Measurements from ENCODE around the gene TRPC1.

Gene TRPC1

DNA sequence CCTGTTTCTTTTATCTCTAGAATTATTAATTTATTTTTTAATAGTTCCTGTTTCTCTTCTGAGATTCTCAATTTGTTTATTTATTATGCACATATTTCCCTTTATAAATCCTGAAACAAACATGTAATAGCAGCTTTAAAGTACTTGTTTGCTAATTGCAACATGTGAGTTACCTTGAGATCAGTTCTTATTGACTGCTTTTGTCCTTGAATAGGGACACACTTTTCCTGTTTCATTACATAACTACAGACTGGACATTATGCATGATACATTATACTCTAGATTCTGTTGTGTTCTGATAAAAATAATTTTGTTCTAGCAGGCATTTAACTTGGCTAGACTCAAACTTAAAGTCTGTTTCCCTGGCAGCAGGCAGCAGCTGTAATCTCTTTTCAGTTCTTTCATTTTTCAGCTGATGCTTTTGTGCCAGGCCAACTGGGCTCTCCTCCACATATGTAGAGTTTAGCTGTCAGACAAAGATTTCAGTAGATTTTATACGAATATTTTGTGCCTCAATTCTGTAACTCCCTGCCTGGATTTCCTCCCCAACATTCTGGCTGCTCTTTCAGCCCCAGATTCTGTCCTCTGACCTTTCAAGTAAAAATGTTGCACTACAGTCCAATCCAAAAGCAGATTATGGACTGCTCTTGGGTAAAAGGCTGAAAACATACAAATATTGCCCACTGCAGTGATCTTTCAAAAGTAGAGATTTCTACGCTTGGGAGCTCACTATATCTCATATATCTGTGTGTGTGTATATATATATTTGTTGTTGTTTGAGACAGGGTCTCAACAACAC, 123.1 kb downstream of the TRPC1 start:
- Histone ChIP-seq H3K36me3 (ENCODE audit: control insufficient read depth in 1 of 2, insufficient read depth in 2 of 2, low read depth in 1 of 2, low read length in 2 of 2) (peaks cover 3 to 23% of the 10 kb centered on the region in 2 experiments), H2BK120ac (ENCODE audit: low read depth, low read length) (no peak overlapping the region), H3K4ac (ENCODE audit: low read depth in 1 of 2, low read length in 2 of 2) (no peak overlapping the region), H4K8ac (ENCODE audit: low read length) (no peak overlapping the region), H4K91ac (ENCODE audit: low read length) (no peak overlapping the region), H3K4me1 (ENCODE audit: control insufficient read depth, insufficient read depth, low read depth, low read length) (peaks cover 2% of the 10 kb centered on the region), H3K27me3 (ENCODE audit: control insufficient read depth in 1 of 2, insufficient read depth in 1 of 2, low read length in 2 of 2) (no peaks in the 10 kb centered on the region), H2BK12ac (ENCODE audit: low read length in 2 of 2) (no peak overlapping the region), H3K9ac (ENCODE audit: low read length) (no peak overlapping the region), H3K27ac (ENCODE audit: low read length, poor library complexity, severe bottlenecking) (no peak overlapping the region), H3K14ac (ENCODE audit: low read length in 2 of 2) (no peak overlapping the region), H3K4me3 (ENCODE audit: insufficient read depth in 1 of 2, low read depth in 1 of 2, low read length in 2 of 2) (no peak overlapping the region), H3K18ac (ENCODE audit: low read depth in 1 of 2, low read length in 2 of 2) (no peak overlapping the region), H2BK15ac (ENCODE audit: low read depth, poor library complexity, severe bottlenecking) (no peak overlapping the region), H2BK5ac (ENCODE audit: low read depth, low read length, poor library complexity, severe bottlenecking) (no peak overlapping the region), H2AK5ac (ENCODE audit: low read length, severe bottlenecking) (no peak overlapping the region), H3K4me2 (ENCODE audit: low read length, poor library complexity, severe bottlenecking) (no peak overlapping the region), H3K79me1 (replicated peaks; ENCODE audit: low read length, poor library complexity, severe bottlenecking) (no peaks in the 10 kb centered on the region), H2AFZ (ENCODE audit: low read depth, low read length) (no peak overlapping the region), H3K23ac (ENCODE audit: low read length in 2 of 2) (no peak overlapping the region), H3K9me3 (ENCODE audit: control insufficient read depth, low read length) (no peaks in the 10 kb centered on the region)
- WGBS = 83% methylated on average over 1 of the region's 2 CpGs
- DNase-seq = no peak

DNA sequence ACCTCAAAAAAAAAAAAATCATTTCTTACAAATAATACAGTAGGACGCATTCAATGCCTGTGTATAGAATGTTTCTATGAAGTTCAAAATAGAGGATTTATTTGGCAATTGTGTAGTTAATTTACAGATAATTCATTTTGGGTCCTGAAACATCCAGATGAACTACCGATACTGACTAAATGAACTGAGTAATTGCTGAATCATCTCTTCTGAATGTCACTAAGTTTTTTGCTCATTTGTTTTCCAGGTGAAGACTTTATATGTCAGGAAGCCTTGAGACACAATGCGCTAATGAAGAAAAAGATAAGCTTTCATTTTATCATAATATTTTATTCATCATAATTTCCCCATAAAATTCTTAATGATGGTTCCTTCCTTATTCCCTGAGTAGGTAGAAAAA, 125.3 kb downstream of the TRPC1 start:
- H2AFZ ChIP-seq (ENCODE audit: low read depth, low read length) = no peak overlapping the region
- H2AK5ac ChIP-seq (ENCODE audit: low read length, severe bottlenecking) = no peak overlapping the region
- H3K14ac ChIP-seq (ENCODE audit: low read length in 2 of 2) = no peak overlapping the region
- H3K4ac ChIP-seq (ENCODE audit: low read depth in 1 of 2, low read length in 2 of 2) = no peak overlapping the region
- H3K9me3 ChIP-seq (ENCODE audit: control insufficient read depth, low read length) = no peaks in the 10 kb centered on the region
- no peak overlapping the region for H3K23ac ChIP-seq (ENCODE audit: low read length in 2 of 2)
- no peak overlapping the region for H4K91ac ChIP-seq (ENCODE audit: low read length)
- H3K18ac ChIP-seq (ENCODE audit: low read depth in 1 of 2, low read length in 2 of 2) = no peak overlapping the region
- no peak overlapping the region for H2BK120ac ChIP-seq (ENCODE audit: low read depth, low read length)
- H4K8ac ChIP-seq (ENCODE audit: low read length) = no peak overlapping the region
- 78% methylated on average over 2 of the region's 3 CpGs for WGBS
- H3K79me1 ChIP-seq (replicated peaks; ENCODE audit: low read length, poor library complexity, severe bottlenecking) = no peaks in the 10 kb centered on the region
- no peak overlapping the region for H2BK5ac ChIP-seq (ENCODE audit: low read depth, low read length, poor library complexity, severe bottlenecking)
- no peak overlapping the region for H3K27ac ChIP-seq (ENCODE audit: low read length, poor library complexity, severe bottlenecking)
- H3K27me3 ChIP-seq (ENCODE audit: control insufficient read depth in 1 of 2, insufficient read depth in 1 of 2, low read length in 2 of 2) = no peaks in the 10 kb centered on the region
- H2BK12ac ChIP-seq (ENCODE audit: low read length in 2 of 2) = no peak overlapping the region
- no peak overlapping the region for H2BK15ac ChIP-seq (ENCODE audit: low read depth, poor library complexity, severe bottlenecking)
- H3K9ac ChIP-seq (ENCODE audit: low read length) = no peak overlapping the region
- H3K4me1 ChIP-seq (ENCODE audit: control insufficient read depth, insufficient read depth, low read depth, low read length) = peaks cover 9% of the 10 kb centered on the region
- H3K4me3 ChIP-seq (ENCODE audit: insufficient read depth in 1 of 2, low read depth in 1 of 2, low read length in 2 of 2) = no peak overlapping the region
- H3K4me2 ChIP-seq (ENCODE audit: low read length, poor library complexity, severe bottlenecking) = no peak overlapping the region
- DNase-seq = no peak
- peaks cover 3 to 16% of the 10 kb centered on the region in 2 experiments for H3K36me3 ChIP-seq (ENCODE audit: control insufficient read depth in 1 of 2, insufficient read depth in 2 of 2, low read depth in 1 of 2, low read length in 2 of 2)

DNA sequence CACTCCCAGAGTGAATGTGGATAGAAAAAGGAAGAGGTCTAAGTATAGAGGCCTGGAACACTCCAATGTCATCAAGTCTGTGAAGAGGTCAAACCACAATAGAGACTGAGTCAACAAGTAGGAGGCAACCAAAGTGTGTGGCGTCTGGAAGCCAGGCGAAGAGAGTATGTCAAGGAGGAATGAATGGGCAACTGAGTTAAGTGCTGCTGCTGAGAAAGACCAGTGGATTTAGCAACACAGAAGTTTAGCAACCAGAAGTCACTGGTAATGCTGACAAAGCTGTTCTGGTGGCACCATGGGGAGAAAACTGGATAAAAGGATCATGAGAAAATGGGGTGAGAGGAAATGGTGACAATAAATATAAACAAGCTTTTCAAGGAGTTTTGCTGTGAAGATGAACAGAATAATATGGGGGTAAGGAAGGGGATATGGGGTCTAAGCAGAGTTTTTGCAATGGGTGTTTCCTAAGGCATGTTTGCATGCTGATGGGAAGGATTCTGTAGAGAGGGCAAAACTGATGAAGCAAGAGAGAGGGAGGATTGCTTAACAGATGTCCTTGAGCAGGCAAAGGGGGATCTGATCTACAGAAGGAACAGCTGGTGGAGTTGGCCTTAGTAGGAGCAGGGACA, 126.7 kb downstream of the TRPC1 start:
- Histone ChIP-seq H3K79me1 (replicated peaks; ENCODE audit: low read length, poor library complexity, severe bottlenecking) (no peaks in the 10 kb centered on the region), H2BK120ac (ENCODE audit: low read depth, low read length) (no peak overlapping the region), H2BK12ac (ENCODE audit: low read length in 2 of 2) (no peak overlapping the region), H2BK15ac (ENCODE audit: low read depth, poor library complexity, severe bottlenecking) (no peak overlapping the region), H3K27ac (ENCODE audit: low read length, poor library complexity, severe bottlenecking) (peak overlapping the region; percentile 8), H4K91ac (ENCODE audit: low read length) (no peak overlapping the region), H3K4me1 (ENCODE audit: control insufficient read depth, insufficient read depth, low read depth, low read length) (peaks cover 9% of the 10 kb centered on the region), H3K18ac (ENCODE audit: low read depth in 1 of 2, low read length in 2 of 2) (no peak overlapping the region), H3K36me3 (ENCODE audit: control insufficient read depth in 1 of 2, insufficient read depth in 2 of 2, low read depth in 1 of 2, low read length in 2 of 2) (peaks cover 3 to 14% of the 10 kb centered on the region in 2 experiments), H3K9me3 (ENCODE audit: control insufficient read depth, low read length) (no peaks in the 10 kb centered on the region), H3K4me3 (ENCODE audit: insufficient read depth in 1 of 2, low read depth in 1 of 2, low read length in 2 of 2) (no peak overlapping the region), H3K4me2 (ENCODE audit: low read length, poor library complexity, severe bottlenecking) (no peak overlapping the region), H4K8ac (ENCODE audit: low read length) (no peak overlapping the region), H2AK5ac (ENCODE audit: low read length, severe bottlenecking) (no peak overlapping the region), H3K4ac (ENCODE audit: low read depth in 1 of 2, low read length in 2 of 2) (no peak overlapping the region), H2BK5ac (ENCODE audit: low read depth, low read length, poor library complexity, severe bottlenecking) (no peak overlapping the region), H3K14ac (ENCODE audit: low read length in 2 of 2) (no peak overlapping the region), H3K27me3 (ENCODE audit: control insufficient read depth in 1 of 2, insufficient read depth in 1 of 2, low read length in 2 of 2) (no peaks in the 10 kb centered on the region), H3K9ac (ENCODE audit: low read length) (peak overlapping the region; percentile 31), H2AFZ (ENCODE audit: low read depth, low read length) (no peak overlapping the region), H3K23ac (ENCODE audit: low read length in 2 of 2) (no peak overlapping the region)
- 0% methylated on average over 2 of the region's 2 CpGs for WGBS
- DNase-seq = peak; percentile 98

GRCh38 chr3:142852009-142852408, 128.2 kb downstream of the TRPC1 start:
- H3K23ac ChIP-seq (ENCODE audit: low read length in 2 of 2) = no peak overlapping the region
- H2BK15ac ChIP-seq (ENCODE audit: low read depth, poor library complexity, severe bottlenecking) = no peak overlapping the region
- H4K8ac ChIP-seq (ENCODE audit: low read length) = no peak overlapping the region
- no peaks in the 10 kb centered on the region for H3K27me3 ChIP-seq (ENCODE audit: control insufficient read depth in 1 of 2, insufficient read depth in 1 of 2, low read length in 2 of 2)
- H3K27ac ChIP-seq (ENCODE audit: low read length, poor library complexity, severe bottlenecking) = no peak overlapping the region
- H3K4me1 ChIP-seq (ENCODE audit: control insufficient read depth, insufficient read depth, low read depth, low read length) = peaks cover 10% of the 10 kb centered on the region
- peaks cover 3 to 11% of the 10 kb centered on the region in 2 experiments for H3K36me3 ChIP-seq (ENCODE audit: control insufficient read depth in 1 of 2, insufficient read depth in 2 of 2, low read depth in 1 of 2, low read length in 2 of 2)
- H3K18ac ChIP-seq (ENCODE audit: low read depth in 1 of 2, low read length in 2 of 2) = no peak overlapping the region
- H3K4me2 ChIP-seq (ENCODE audit: low read length, poor library complexity, severe bottlenecking) = no peak overlapping the region
- H2AFZ ChIP-seq (ENCODE audit: low read depth, low read length) = no peak overlapping the region
- DNase-seq = no peak
- H3K9ac ChIP-seq (ENCODE audit: low read length) = no peak overlapping the region
- H2BK12ac ChIP-seq (ENCODE audit: low read length in 2 of 2) = no peak overlapping the region
- no peak overlapping the region for H2BK5ac ChIP-seq (ENCODE audit: low read depth, low read length, poor library complexity, severe bottlenecking)
- WGBS = 88% methylated on average over 3 of the region's 4 CpGs
- H3K4me3 ChIP-seq (ENCODE audit: insufficient read depth in 1 of 2, low read depth in 1 of 2, low read length in 2 of 2) = no peak overlapping the region
- H2BK120ac ChIP-seq (ENCODE audit: low read depth, low read length) = no peak overlapping the region
- no peak overlapping the region for H3K4ac ChIP-seq (ENCODE audit: low read depth in 1 of 2, low read length in 2 of 2)
- H2AK5ac ChIP-seq (ENCODE audit: low read length, severe bottlenecking) = no peak overlapping the region
- no peak overlapping the region for H3K14ac ChIP-seq (ENCODE audit: low read length in 2 of 2)
- no peaks in the 10 kb centered on the region for H3K79me1 ChIP-seq (replicated peaks; ENCODE audit: low read length, poor library complexity, severe bottlenecking)
- no peak overlapping the region for H4K91ac ChIP-seq (ENCODE audit: low read length)
- no peaks in the 10 kb centered on the region for H3K9me3 ChIP-seq (ENCODE audit: control insufficient read depth, low read length)

Measured in mesenchymal stem cell (in vitro differentiated cells and primary cell).